ENCODE data around the gene LETMD1.
"Not testable (repeated sequence)": the region's sequence is repeated elsewhere in the genome, so short reads cannot be mapped to it uniquely, and the experiment has no call there.

The LETMD1 gene

DNA sequence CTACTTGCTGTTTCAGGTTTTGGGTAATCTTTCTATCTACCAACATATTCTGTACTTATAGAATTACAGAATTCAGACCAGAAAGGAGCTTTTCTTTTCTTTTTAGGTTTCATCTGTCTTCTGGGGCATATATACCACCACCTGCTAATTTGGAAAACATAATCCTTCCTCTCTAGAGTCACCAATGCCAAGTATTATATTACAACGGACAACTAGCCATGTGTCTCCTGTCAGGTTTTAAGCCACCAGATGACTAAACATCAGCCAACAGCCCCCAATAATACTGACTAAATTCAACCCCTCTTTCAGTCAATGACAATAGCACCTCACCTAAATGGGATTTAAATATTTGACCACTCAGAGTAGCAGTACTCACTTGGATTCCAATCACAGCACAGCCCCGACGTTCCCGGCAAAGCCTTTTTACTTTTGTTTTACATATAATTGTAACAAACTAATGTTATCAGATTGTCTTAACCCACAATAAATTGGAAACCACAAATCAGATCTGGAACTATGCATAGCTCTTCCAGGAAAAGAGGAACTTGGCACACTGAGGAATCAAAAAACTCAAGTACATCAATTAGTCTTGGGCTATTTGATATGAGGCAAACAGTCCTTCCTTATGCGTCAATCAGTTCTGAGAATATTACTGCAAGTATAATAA lies 35.4 kb upstream of the LETMD1 start:
- no peak overlapping the region for H3K9ac ChIP-seq (ENCODE audit: low read length)
- H2AFZ ChIP-seq (ENCODE audit: low read length): no peak overlapping the region
- H3K4me2 ChIP-seq (ENCODE audit: low read depth, low read length): no peak overlapping the region
- no peaks in the 10 kb centered on the region for H3K27me3 ChIP-seq (replicated peaks; ENCODE audit: insufficient read depth, low read length)
- no peaks in the 10 kb centered on the region for H3K36me3 ChIP-seq (replicated peaks; ENCODE audit: insufficient read depth, low read length)
- H3F3A ChIP-seq (ENCODE audit: insufficient read depth, low read length): no peaks in the 10 kb centered on the region
- H4K20me1 ChIP-seq (ENCODE audit: insufficient read depth, low read length): no peaks in the 10 kb centered on the region
- H3K4me3 ChIP-seq (ENCODE audit: low read length): no peak overlapping the region
- no peaks in the 10 kb centered on the region for H3K9me3 ChIP-seq (replicated peaks; ENCODE audit: insufficient read depth, low read length)
- no peaks in the 10 kb centered on the region for H3K4me1 ChIP-seq (ENCODE audit: low read length)
- H3K27ac ChIP-seq (ENCODE audit: low read length): no peak overlapping the region
- H3K79me2 ChIP-seq (ENCODE audit: low read length): peaks cover 76% of the 10 kb centered on the region
- no peak for TF ChIP-seq EZH2phosphoT487 (IDR thresholded peaks at IDR 0.05; ENCODE audit: low read length)
- no peaks in the 10 kb centered on the region for H3K9me2 ChIP-seq (replicated peaks; ENCODE audit: insufficient read depth, low read length)
- DNase-seq: no peak

DNA sequence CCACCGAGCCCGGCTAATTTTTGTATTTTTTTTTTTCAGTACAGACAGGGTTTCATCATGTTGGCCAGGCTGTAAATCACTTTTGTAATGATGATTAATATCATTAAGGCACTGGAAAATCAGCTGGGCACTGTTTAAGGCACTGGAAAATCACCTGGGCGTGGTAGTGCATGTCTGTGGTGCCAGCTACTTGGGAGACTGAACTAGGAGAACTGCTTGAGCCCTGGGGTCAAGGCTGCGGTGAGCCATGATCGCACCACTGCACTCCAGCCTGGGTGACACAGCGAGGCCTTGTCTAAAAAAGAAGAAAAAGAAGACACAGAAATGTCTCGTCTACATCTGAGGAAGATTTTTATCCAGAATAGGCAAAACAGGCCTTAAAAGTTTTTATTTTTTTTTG lies 34.7 kb upstream of the LETMD1 start:
- no peaks in the 10 kb centered on the region for H3F3A ChIP-seq (ENCODE audit: insufficient read depth, low read length)
- no peak overlapping the region for H3K4me3 ChIP-seq (ENCODE audit: low read length)
- no peaks in the 10 kb centered on the region for H4K20me1 ChIP-seq (ENCODE audit: insufficient read depth, low read length)
- H2AFZ ChIP-seq (ENCODE audit: low read length): no peak overlapping the region
- peaks cover 83% of the 10 kb centered on the region for H3K79me2 ChIP-seq (ENCODE audit: low read length)
- no peaks in the 10 kb centered on the region for H3K9me2 ChIP-seq (replicated peaks; ENCODE audit: insufficient read depth, low read length)
- no peak for DNase-seq
- H3K36me3 ChIP-seq (replicated peaks; ENCODE audit: insufficient read depth, low read length): no peaks in the 10 kb centered on the region
- H3K4me1 ChIP-seq (ENCODE audit: low read length): no peaks in the 10 kb centered on the region
- no peak for TF ChIP-seq EZH2 (optimal IDR thresholded peaks at IDR 0.05; ENCODE audit: low read depth, low read length)
- TF ChIP-seq, protein P1, sequence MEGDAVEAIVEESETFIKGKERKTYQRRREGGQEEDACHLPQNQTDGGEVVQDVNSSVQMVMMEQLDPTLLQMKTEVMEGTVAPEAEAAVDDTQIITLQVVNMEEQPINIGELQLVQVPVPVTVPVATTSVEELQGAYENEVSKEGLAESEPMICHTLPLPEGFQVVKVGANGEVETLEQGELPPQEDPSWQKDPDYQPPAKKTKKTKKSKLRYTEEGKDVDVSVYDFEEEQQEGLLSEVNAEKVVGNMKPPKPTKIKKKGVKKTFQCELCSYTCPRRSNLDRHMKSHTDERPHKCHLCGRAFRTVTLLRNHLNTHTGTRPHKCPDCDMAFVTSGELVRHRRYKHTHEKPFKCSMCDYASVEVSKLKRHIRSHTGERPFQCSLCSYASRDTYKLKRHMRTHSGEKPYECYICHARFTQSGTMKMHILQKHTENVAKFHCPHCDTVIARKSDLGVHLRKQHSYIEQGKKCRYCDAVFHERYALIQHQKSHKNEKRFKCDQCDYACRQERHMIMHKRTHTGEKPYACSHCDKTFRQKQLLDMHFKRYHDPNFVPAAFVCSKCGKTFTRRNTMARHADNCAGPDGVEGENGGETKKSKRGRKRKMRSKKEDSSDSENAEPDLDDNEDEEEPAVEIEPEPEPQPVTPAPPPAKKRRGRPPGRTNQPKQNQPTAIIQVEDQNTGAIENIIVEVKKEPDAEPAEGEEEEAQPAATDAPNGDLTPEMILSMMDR (IDR thresholded peaks at IDR 0.05; ENCODE audit: low read length): no peak
- no peak for TF ChIP-seq EZH2phosphoT487 (IDR thresholded peaks at IDR 0.05; ENCODE audit: low read length)
- no peak overlapping the region for H3K4me2 ChIP-seq (ENCODE audit: low read depth, low read length)
- no peaks in the 10 kb centered on the region for H3K9me3 ChIP-seq (replicated peaks; ENCODE audit: insufficient read depth, low read length)
- no peaks in the 10 kb centered on the region for H3K27me3 ChIP-seq (replicated peaks; ENCODE audit: insufficient read depth, low read length)
- H3K27ac ChIP-seq (ENCODE audit: low read length): no peak overlapping the region
- no peak overlapping the region for H3K9ac ChIP-seq (ENCODE audit: low read length)

DNA sequence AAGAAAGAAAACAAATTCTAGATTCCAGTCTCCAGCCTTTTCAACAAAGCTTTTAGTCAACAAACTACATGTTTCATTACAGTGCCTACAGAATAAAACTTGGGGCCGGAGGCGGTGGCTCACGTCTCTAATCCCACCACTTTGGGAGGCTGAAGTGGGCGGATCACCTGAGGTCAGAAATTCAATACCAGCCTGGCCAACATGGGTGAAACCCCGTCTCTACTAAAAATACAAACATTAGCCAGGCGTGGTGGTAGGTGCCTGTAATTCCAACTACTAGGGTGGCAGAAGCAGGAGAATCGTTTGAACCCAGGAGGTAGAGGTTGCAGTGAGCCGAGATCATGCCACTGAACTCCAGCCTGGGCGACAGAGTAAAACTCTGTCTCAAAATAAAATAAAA lies 33.7 kb upstream of the LETMD1 start:
- H3K9me2 ChIP-seq (replicated peaks; ENCODE audit: insufficient read depth, low read length); H4K20me1 ChIP-seq (ENCODE audit: insufficient read depth, low read length); H3K27me3 ChIP-seq (replicated peaks; ENCODE audit: insufficient read depth, low read length); H3K4me2 ChIP-seq (ENCODE audit: low read depth, low read length); H3K4me1 ChIP-seq (ENCODE audit: low read length); H3K36me3 ChIP-seq (replicated peaks; ENCODE audit: insufficient read depth, low read length); H3K4me3 ChIP-seq (ENCODE audit: low read length); H2AFZ ChIP-seq (ENCODE audit: low read length); H3K9me3 ChIP-seq (replicated peaks; ENCODE audit: insufficient read depth, low read length); DNase-seq; H3F3A ChIP-seq (ENCODE audit: insufficient read depth, low read length); H3K9ac ChIP-seq (ENCODE audit: low read length); H3K27ac ChIP-seq (ENCODE audit: low read length): not testable (repeated sequence)
- peaks cover 85% of the 10 kb centered on the region for H3K79me2 ChIP-seq (ENCODE audit: low read length)

DNA sequence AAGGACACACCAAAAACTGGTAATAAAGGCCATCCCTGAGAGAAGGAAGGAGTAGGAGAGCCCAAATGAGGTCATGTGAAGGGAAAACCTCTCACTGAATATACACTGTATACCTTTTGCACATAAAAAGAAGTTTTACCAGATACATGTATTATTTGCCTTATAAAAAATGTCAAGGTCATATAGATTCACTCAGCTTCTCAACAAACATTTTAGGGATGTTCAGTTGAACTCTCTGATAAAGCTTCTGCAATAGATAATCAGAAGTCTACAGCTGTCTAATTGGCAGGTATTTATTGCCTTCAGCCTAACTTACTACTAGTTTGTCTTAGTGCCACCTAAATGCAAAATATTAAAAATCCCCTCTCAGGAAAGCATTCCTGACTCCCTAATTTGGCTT lies 30.7 kb upstream of the LETMD1 start:
- H3K4me1 ChIP-seq (ENCODE audit: low read length): 0 out of 2 replicates have a peak, but pooled peaks cover 4% of the 10 kb centered on the region
- no peak overlapping the region for H3K27ac ChIP-seq (ENCODE audit: low read length)
- no peaks in the 10 kb centered on the region for H3K9me3 ChIP-seq (replicated peaks; ENCODE audit: insufficient read depth, low read length)
- DNase-seq: no peak
- no peaks in the 10 kb centered on the region for H3K36me3 ChIP-seq (replicated peaks; ENCODE audit: insufficient read depth, low read length)
- H3K4me3 ChIP-seq (ENCODE audit: low read length): no peak overlapping the region
- no peak for TF ChIP-seq EZH2 (optimal IDR thresholded peaks at IDR 0.05; ENCODE audit: low read depth, low read length)
- TF ChIP-seq, protein P1 (IDR thresholded peaks at IDR 0.05; ENCODE audit: low read length): no peak
- no peak overlapping the region for H3K9ac ChIP-seq (ENCODE audit: low read length)
- H3K9me2 ChIP-seq (replicated peaks; ENCODE audit: insufficient read depth, low read length): no peaks in the 10 kb centered on the region
- H4K20me1 ChIP-seq (ENCODE audit: insufficient read depth, low read length): no peaks in the 10 kb centered on the region
- peaks cover 96% of the 10 kb centered on the region for H3K79me2 ChIP-seq (ENCODE audit: low read length)
- no peaks in the 10 kb centered on the region for H3F3A ChIP-seq (ENCODE audit: insufficient read depth, low read length)
- H3K4me2 ChIP-seq (ENCODE audit: low read depth, low read length): no peak overlapping the region
- no peaks in the 10 kb centered on the region for H3K27me3 ChIP-seq (replicated peaks; ENCODE audit: insufficient read depth, low read length)
- H2AFZ ChIP-seq (ENCODE audit: low read length): no peak overlapping the region

All from MM.1S (cell line).